CD14-positive monocyte (primary cell): ENCODE data around the gene HAGHL. TPM values are rescaled to one million over a fixed set of nuclear protein-coding genes. Genes with fewer than 3 reads are reported as not detected.

Experiments
- DNase-seq, 3 donors: peaks; one replicate each; pipeline ENCODE4 v3.0.0-alpha.2; 2011 to 2022
- H2AFZ ChIP-seq: 2 replicates; pipeline ENCODE4 v1.6.0; 2012; ENCODE audit warnings: mild to moderate bottlenecking, low read depth, low read length, inconsistent platforms; ENCODE audit not compliant: insufficient read depth, poor library complexity, severe bottlenecking
- H3K27ac ChIP-seq, 2 donors: 1 replicate in 1 of 2; 2 replicates in 1 of 2; pipeline ENCODE4 v1.5.1; 2012 to 2013; ENCODE audit warnings: low read length in 2 of 2, control low read depth in 1 of 2, inconsistent platforms in 1 of 2, low read depth in 1 of 2, mild to moderate bottlenecking in 1 of 2
- H3K27me3 ChIP-seq, 2 donors: one replicate each; pipeline versions ENCODE4 v1.6.0 to v1.6.1; 2011 to 2013; ENCODE audit warnings: low read length in 2 of 2; ENCODE audit not compliant: control insufficient read depth in 2 of 2, insufficient read depth in 2 of 2
- H3K36me3 ChIP-seq, 2 donors: replicated peaks in 1 of 2; 1 replicate in 1 of 2; 2 replicates in 1 of 2; pipeline versions ENCODE4 v1.5.1 to v1.6.1; 2012 to 2013; ENCODE audit warnings: low read length in 2 of 2, control low read depth in 1 of 2, inconsistent platforms in 1 of 2, mild to moderate bottlenecking in 1 of 2; ENCODE audit not compliant: insufficient read depth in 2 of 2, control insufficient read depth in 1 of 2
- H3K4me1 ChIP-seq, 2 donors: 1 replicate in 1 of 2; 2 replicates in 1 of 2; pipeline versions ENCODE4 v1.5.1 to v1.6.1; 2012 to 2013; ENCODE audit warnings: low read length in 2 of 2, control low read depth in 1 of 2, inconsistent platforms in 1 of 2, mild to moderate bottlenecking in 1 of 2, moderate library complexity in 1 of 2; ENCODE audit not compliant: insufficient read depth in 2 of 2, control insufficient read depth in 1 of 2
- H3K4me2 ChIP-seq: replicated peaks from 2 replicates; pipeline ENCODE3; 2012; ENCODE audit warnings: low read length, moderate library complexity, mild to moderate bottlenecking; ENCODE audit not compliant: poor library complexity, severe bottlenecking; ENCODE audit errors: extremely low read depth
- H3K4me3 ChIP-seq, 3 experiments: fragments of 200-600 bp in 1 of 3; sonication (generic) in 1 of 3; replicated peaks in 1 of 3; 1 replicate in 2 of 3; 2 replicates in 1 of 3; pipeline ENCODE4 v1.5.1; 2011 to 2013; ENCODE audit warnings: low read length in 3 of 3, mild to moderate bottlenecking in 3 of 3, control low read depth in 2 of 3, low read depth in 2 of 3, inconsistent platforms in 1 of 3, moderate library complexity in 1 of 3
- H3K79me2 ChIP-seq: 2 replicates; pipeline ENCODE4 v1.6.0; 2012; ENCODE audit warnings: mild to moderate bottlenecking, control low read depth, inconsistent platforms, low read length, moderate library complexity; ENCODE audit not compliant: insufficient read depth
- H3K9ac ChIP-seq: 2 replicates; pipeline ENCODE4 v1.6.0; 2017; ENCODE audit warnings: low read length, mild to moderate bottlenecking; ENCODE audit not compliant: insufficient read depth, poor library complexity, severe bottlenecking
- H3K9me3 ChIP-seq, 2 donors: replicated peaks in 1 of 2; 1 replicate in 1 of 2; 2 replicates in 1 of 2; pipeline versions ENCODE4 v1.5.1 to v1.6.1; 2012 to 2013; ENCODE audit warnings: low read length in 2 of 2, control low read depth in 1 of 2; ENCODE audit not compliant: control insufficient read depth in 1 of 2, insufficient read depth in 1 of 2
- H4K20me1 ChIP-seq: 2 replicates; pipeline ENCODE4 v1.6.0; 2012; ENCODE audit warnings: mild to moderate bottlenecking, low read length, control low read depth, moderate library complexity; ENCODE audit not compliant: insufficient read depth
- H3K27ac Mint-ChIP-seq, 7 donors: one replicate each; pipeline ENCODE4 v1.8.0; 2020; ENCODE audit warnings: mild to moderate bottlenecking in 7 of 7, mixed read lengths in 7 of 7, moderate library complexity in 6 of 7, inconsistent platforms in 2 of 7
- H3K27me3 Mint-ChIP-seq, 3 donors: one replicate each; pipeline ENCODE4 v1.8.0; 2021 to 2022; ENCODE audit warnings: low read depth in 3 of 3, mild to moderate bottlenecking in 3 of 3, mixed read lengths in 3 of 3, moderate library complexity in 3 of 3, inconsistent platforms in 1 of 3
- H3K36me3 Mint-ChIP-seq, 2 donors: one replicate each; pipeline ENCODE4 v1.8.0; 2020; ENCODE audit warnings: mixed read lengths in 2 of 2, inconsistent platforms in 1 of 2, mild to moderate bottlenecking in 1 of 2
- H3K4me1 Mint-ChIP-seq: one replicate; pipeline ENCODE4 v1.8.0; 2020; ENCODE audit warnings: mild to moderate bottlenecking, mixed read lengths
- H3K4me3 Mint-ChIP-seq, 2 donors: one replicate each; pipeline ENCODE4 v1.8.0; 2020; ENCODE audit warnings: mild to moderate bottlenecking in 2 of 2, mixed read lengths in 2 of 2, moderate library complexity in 1 of 2
- H3K9me3 Mint-ChIP-seq, 7 donors: one replicate each; pipeline ENCODE4 v1.8.0; 2020 to 2022; ENCODE audit warnings: mixed read lengths in 7 of 7, mild to moderate bottlenecking in 6 of 7, moderate library complexity in 6 of 7, inconsistent platforms in 2 of 7
- WGBS: methylation state at CpG from one replicate; pipeline ENCODE4 v1.1.5; 2013; ENCODE audit warnings: missing lambda C conversion rate; ENCODE audit not compliant: insufficient coverage; 5-methylcytosine and 5-hydroxymethylcytosine counted together
- intact Hi-C, 2 donors: fragments of 100-400 bp; cut with micrococcal nuclease; formaldehyde crosslinking; loops; one replicate each; pipeline versions ENCODE4 v1.15.0 to v1.15.1; 2023
- polyA plus RNA-seq, 3 donors: library from polyadenylated mRNA; depleted of rRNA in 1 of 3; unstranded in 2 of 3; stranded (reverse) in 1 of 3; fragments of 300-500 nt in 2 of 3; fragments of >200 nt in 1 of 3; fragmentation: Illumina TruSeq in 2 of 3; gene quantifications; 1 replicate in 2 of 3; 2 replicates in 1 of 3; pipeline ENCODE4 v1.2.3, GENCODE V29; 2012 to 2021
- TF ChIP-seq, protein P1 (sequence below): fragments of 200-600 bp; IDR thresholded peaks from one replicate; pipeline ENCODE4 v1.8.0; 2022; ENCODE audit warnings: antibody characterized with exemption, mild to moderate bottlenecking

HAGHL gene
- polyA plus RNA-seq, 3 donors: 0.60 to 8.9 (median 1.5) TPM

GRCh38 chr16:760545-761343 is 33.8 kb downstream of the HAGHL start, which contains the start of gene MSLN:
MSLN (plus strand) TSS chr16:760734; CDS start chr16:762681, 1,947 bp downstream.
- no peak within 1 kb of the TSS for H2AFZ ChIP-seq
- H3K79me2 ChIP-seq: no peaks in the 10 kb centered on the region
- 85% methylated on average over 25 of the region's 37 CpGs for WGBS
- H3K27ac Mint-ChIP-seq: peak within 1 kb of the TSS in 3 of 7 donors; percentile 17 to 58 (median 46)
- intact Hi-C loops: no loop called here
- H3K4me1 Mint-ChIP-seq: peaks cover 17% of the 10 kb centered on the region
- H3K9me3 ChIP-seq: no peaks in the 10 kb centered on the region
- no peak within 1 kb of the TSS for H3K4me3 Mint-ChIP-seq
- peaks cover 0 to 3% (median 2%) of the 10 kb centered on the region in 3 donors for H3K27me3 Mint-ChIP-seq
- peaks cover 0 to 4% (median 3%) of the 10 kb centered on the region in 7 donors for H3K9me3 Mint-ChIP-seq
- H3K27me3 ChIP-seq: no peaks in the 10 kb centered on the region
- H3K4me1 ChIP-seq: peaks cover 16 to 17% of the 10 kb centered on the region in 2 donors
- no peak within 1 kb of the TSS for H3K9ac ChIP-seq
- no peak for DNase-seq
- no peak within 1 kb of the TSS for H3K4me3 ChIP-seq
- peaks cover 0 to 2% of the 10 kb centered on the region in 2 donors for H3K36me3 Mint-ChIP-seq
- TF ChIP-seq, protein P1, sequence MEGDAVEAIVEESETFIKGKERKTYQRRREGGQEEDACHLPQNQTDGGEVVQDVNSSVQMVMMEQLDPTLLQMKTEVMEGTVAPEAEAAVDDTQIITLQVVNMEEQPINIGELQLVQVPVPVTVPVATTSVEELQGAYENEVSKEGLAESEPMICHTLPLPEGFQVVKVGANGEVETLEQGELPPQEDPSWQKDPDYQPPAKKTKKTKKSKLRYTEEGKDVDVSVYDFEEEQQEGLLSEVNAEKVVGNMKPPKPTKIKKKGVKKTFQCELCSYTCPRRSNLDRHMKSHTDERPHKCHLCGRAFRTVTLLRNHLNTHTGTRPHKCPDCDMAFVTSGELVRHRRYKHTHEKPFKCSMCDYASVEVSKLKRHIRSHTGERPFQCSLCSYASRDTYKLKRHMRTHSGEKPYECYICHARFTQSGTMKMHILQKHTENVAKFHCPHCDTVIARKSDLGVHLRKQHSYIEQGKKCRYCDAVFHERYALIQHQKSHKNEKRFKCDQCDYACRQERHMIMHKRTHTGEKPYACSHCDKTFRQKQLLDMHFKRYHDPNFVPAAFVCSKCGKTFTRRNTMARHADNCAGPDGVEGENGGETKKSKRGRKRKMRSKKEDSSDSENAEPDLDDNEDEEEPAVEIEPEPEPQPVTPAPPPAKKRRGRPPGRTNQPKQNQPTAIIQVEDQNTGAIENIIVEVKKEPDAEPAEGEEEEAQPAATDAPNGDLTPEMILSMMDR: no peak
- H3K36me3 ChIP-seq: no peaks in the 10 kb centered on the region
- no peak within 1 kb of the TSS for H3K27ac ChIP-seq
- H3K4me2 ChIP-seq: no peak within 1 kb of the TSS
- H4K20me1 ChIP-seq: no peaks in the 10 kb centered on the region

DNA sequence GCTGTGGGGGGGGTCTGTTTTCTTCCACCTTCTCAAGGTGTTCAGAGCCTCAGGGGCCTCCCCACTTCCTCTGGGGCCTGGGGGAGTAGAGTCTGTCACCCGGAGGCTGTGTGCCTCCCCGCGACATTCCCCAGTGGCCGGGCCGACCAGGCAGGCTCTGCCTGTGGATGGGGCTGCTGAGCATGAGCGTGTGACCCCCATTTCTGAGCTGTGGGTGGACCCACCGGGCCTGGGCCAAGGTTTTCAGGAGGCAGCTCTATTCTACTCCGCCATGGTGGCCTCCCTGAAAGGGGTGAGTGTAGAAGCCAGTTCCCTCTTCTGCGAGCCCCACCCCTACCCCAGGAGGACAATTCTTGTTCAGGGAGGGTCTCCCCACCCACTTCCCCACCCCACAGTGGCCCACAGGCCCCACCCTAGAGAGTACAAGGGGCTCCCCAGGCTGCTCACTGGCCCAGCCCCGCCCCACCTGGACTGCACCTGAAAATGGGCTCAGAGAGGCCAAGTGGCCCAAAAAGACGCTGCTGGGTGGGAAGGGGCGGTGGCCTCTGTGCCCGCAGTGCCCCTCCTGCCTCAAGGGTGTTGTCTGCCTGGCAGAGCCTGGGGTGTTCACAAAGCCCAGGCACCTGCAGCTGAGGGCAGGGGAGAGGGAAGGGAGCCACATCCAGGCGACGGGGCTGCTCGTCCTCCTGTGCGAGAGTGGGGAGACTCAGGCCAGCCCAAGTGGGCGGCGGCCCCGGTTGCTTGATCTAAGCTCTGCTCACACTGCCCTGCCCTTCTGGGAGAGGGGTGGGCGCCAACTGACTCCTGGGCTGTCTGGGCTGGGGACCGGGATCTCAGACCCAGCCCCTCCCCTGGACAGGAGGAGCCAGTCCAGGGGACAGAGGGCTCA is 35.0 kb downstream of the HAGHL start:
- Histone ChIP-seq H3K79me2 (no peaks in the 10 kb centered on the region), H4K20me1 (no peaks in the 10 kb centered on the region), H3K27me3 (no peaks in the 10 kb centered on the region), H2AFZ (no peak overlapping the region), H3K9ac (no peak overlapping the region), H3K4me2 (no peak overlapping the region), H3K4me1 (peaks cover 14% of the 10 kb centered on the region in 2 donors), H3K9me3 (no peaks in the 10 kb centered on the region), H3K27ac (no peak overlapping the region), H3K4me3 (no peak overlapping the region), H3K36me3 (no peaks in the 10 kb centered on the region)
- Mint-ChIP-seq H3K27me3 (peaks cover 0 to 3% (median 2%) of the 10 kb centered on the region in 3 donors), H3K4me3 (no peak overlapping the region), H3K9me3 (no peaks in the 10 kb centered on the region), H3K27ac (no peak overlapping the region), H3K36me3 (no peaks in the 10 kb centered on the region), H3K4me1 (peaks cover 13% of the 10 kb centered on the region)
- WGBS: 91% methylated on average over 16 of the region's 22 CpGs
- intact Hi-C loops: no loop called here
- TF ChIP-seq, protein P1: no peak
- DNase-seq: no peak
